IMR-90 (cell line): Measurements from ENCODE around the gene FBXW8. TPM values are rescaled to one million over a fixed set of nuclear protein-coding genes. Genes with fewer than 3 reads are reported as not detected.

ENCODE experiments used
- ATAC-seq: fragments of 200-7000 bp; cut with Tn5 transposase; 2 replicates; pipeline ENCODE4 v1.9.1; 2020; ENCODE audit warnings: low read depth, mild to moderate bottlenecking, moderate library complexity
- BruUV-seq: library from RNA; stranded (reverse); fragments of 400-500 nt; replicated peaks from 2 replicates; lab custom pipeline; 2021; lab: Mats Ljungman, UMichigan
- CTCF ChIA-PET: fragments of 300-600 bp; formaldehyde crosslinking; extraction: SDS; loops from one replicate; lab custom pipeline; 2021; ENCODE audit warnings: antibody characterized with exemption; lab: Yijun Ruan, JAX
- POLR2A ChIA-PET: fragments of 300-600 bp; sonication (Branson Sonifier 250); formaldehyde crosslinking; loops from one replicate; lab custom pipeline; 2022; ENCODE audit warnings: antibody characterized with exemption; ENCODE audit not compliant: unreplicated experiment; lab: Charles Lee
- DNase-seq: peaks from one replicate; pipeline ENCODE4 v3.0.0; 2013
- H2AFZ ChIP-seq: replicated peaks from 2 replicates; pipeline ENCODE3; 2013; ENCODE audit warnings: low read length, mild to moderate bottlenecking; ENCODE audit not compliant: poor library complexity
- H2AK5ac ChIP-seq: 2 replicates; pipeline ENCODE4 v1.6.1; 2013; ENCODE audit warnings: low read depth, low read length, inconsistent platforms
- H2AK9ac ChIP-seq: replicated peaks from 2 replicates; pipeline ENCODE3; 2013; ENCODE audit warnings: mild to moderate bottlenecking, low read depth, low read length, moderate library complexity; ENCODE audit not compliant: poor library complexity
- H2BK120ac ChIP-seq: 2 replicates; pipeline ENCODE4 v1.6.1; 2013; ENCODE audit warnings: low read depth, low read length, inconsistent platforms
- H2BK15ac ChIP-seq: 3 replicates; pipeline ENCODE4 v1.6.1; 2013; ENCODE audit warnings: low read depth, low read length, inconsistent platforms
- H2BK20ac ChIP-seq: 2 replicates; pipeline ENCODE4 v1.6.1; 2013; ENCODE audit warnings: low read depth, mild to moderate bottlenecking, inconsistent platforms, low read length, moderate library complexity
- H2BK5ac ChIP-seq: 2 replicates; pipeline ENCODE4 v1.6.1; 2013; ENCODE audit warnings: mild to moderate bottlenecking, low read depth, low read length, inconsistent platforms; ENCODE audit not compliant: poor library complexity, severe bottlenecking
- H3K14ac ChIP-seq: replicated peaks from 2 replicates; pipeline ENCODE4 v1.6.1; 2013; ENCODE audit warnings: low read depth, low read length, inconsistent platforms
- H3K18ac ChIP-seq: 2 replicates; pipeline ENCODE4 v1.6.1; 2013; ENCODE audit warnings: low read depth, low read length, control low read depth
- H3K23ac ChIP-seq: 2 replicates; pipeline ENCODE4 v1.6.1; 2013; ENCODE audit warnings: low read depth, low read length, inconsistent platforms
- H3K27ac ChIP-seq: 2 replicates; pipeline ENCODE4 v1.5.1; 2013; ENCODE audit warnings: mild to moderate bottlenecking, control low read depth, low read length; ENCODE audit not compliant: insufficient read depth
- H3K27me3 ChIP-seq: 2 replicates; pipeline ENCODE4 v1.6.1; 2013; ENCODE audit warnings: low read length; ENCODE audit not compliant: control insufficient read depth, insufficient read depth
- H3K36me3 ChIP-seq: 2 replicates; pipeline ENCODE4 v1.6.1; 2013; ENCODE audit warnings: low read length, mixed read lengths; ENCODE audit not compliant: control insufficient read depth, insufficient read depth
- H3K4ac ChIP-seq: 2 replicates; pipeline ENCODE4 v1.6.1; 2013; ENCODE audit warnings: low read depth, low read length, inconsistent platforms
- H3K4me1 ChIP-seq: 2 replicates; pipeline ENCODE4 v1.6.1; 2013; ENCODE audit warnings: low read length, mixed read lengths; ENCODE audit not compliant: control insufficient read depth, insufficient read depth
- H3K4me2 ChIP-seq: 2 replicates; pipeline ENCODE4 v1.6.1; 2013; ENCODE audit warnings: low read depth, mild to moderate bottlenecking, control low read depth, low read length, moderate library complexity
- H3K4me3 ChIP-seq: 2 replicates; pipeline ENCODE4 v1.5.1; 2013; ENCODE audit warnings: low read depth, mild to moderate bottlenecking, control low read depth, low read length, moderate library complexity; ENCODE audit not compliant: insufficient read depth
- H3K56ac ChIP-seq: 2 replicates; pipeline ENCODE4 v1.6.1; 2013; ENCODE audit warnings: low read length, inconsistent platforms; ENCODE audit not compliant: insufficient read depth; ENCODE audit errors: extremely low read depth
- H3K79me1 ChIP-seq, 2 experiments: 2 replicates each; pipeline ENCODE4 v1.6.1; 2013; ENCODE audit warnings: low read length in 2 of 2, inconsistent platforms in 1 of 2, low read depth in 1 of 2
- H3K9ac ChIP-seq: 2 replicates; pipeline ENCODE4 v1.6.1; 2013; ENCODE audit warnings: low read depth, low read length, control low read depth
- H3K9me1 ChIP-seq: 2 replicates; pipeline ENCODE4 v1.6.1; 2013; ENCODE audit warnings: low read length, inconsistent platforms; ENCODE audit not compliant: insufficient read depth
- H3K9me3 ChIP-seq: 2 replicates; pipeline ENCODE4 v1.6.1; 2013; ENCODE audit warnings: low read length; ENCODE audit not compliant: control insufficient read depth, insufficient read depth
- H4K20me1 ChIP-seq: 2 replicates; pipeline ENCODE4 v1.6.1; 2013; ENCODE audit warnings: low read length, inconsistent platforms; ENCODE audit not compliant: insufficient read depth
- H4K5ac ChIP-seq: 2 replicates; pipeline ENCODE4 v1.6.1; 2013; ENCODE audit warnings: mild to moderate bottlenecking, low read depth, low read length, control low read depth
- H4K8ac ChIP-seq, 2 experiments: 2 replicates each; pipeline ENCODE4 v1.6.1; 2013; ENCODE audit warnings: low read depth in 2 of 2, low read length in 2 of 2, control low read depth in 1 of 2, inconsistent platforms in 1 of 2
- H4K91ac ChIP-seq: 2 replicates; pipeline ENCODE4 v1.6.1; 2013; ENCODE audit warnings: low read depth, low read length, inconsistent platforms; ENCODE audit not compliant: insufficient read depth
- BHLHE40 ChIP-seq: fragments of 150-350 bp; IDR thresholded peaks from 2 replicates; pipeline ENCODE4 v1.6.1; 2016; ENCODE audit warnings: mild to moderate bottlenecking, low read depth, low read length
- CEBPB ChIP-seq: IDR thresholded peaks from 2 replicates; pipeline ENCODE4 v1.6.1; 2012; ENCODE audit warnings: low read depth, low read length, improper control_type of control experiment
- MAZ ChIP-seq: IDR thresholded peaks from 2 replicates; pipeline ENCODE4 v1.6.1; 2012; ENCODE audit warnings: low read depth, mild to moderate bottlenecking, low read length, improper control_type of control experiment, moderate library complexity, borderline replicate concordance
- NFE2L2 ChIP-seq: fragments of 150-350 bp; IDR thresholded peaks from 2 replicates; pipeline ENCODE4 v1.6.1; 2016; ENCODE audit warnings: low read depth, mild to moderate bottlenecking, low read length
- POLR2A ChIP-seq: IDR thresholded peaks from 2 replicates; pipeline ENCODE4 v1.6.1; 2012; ENCODE audit warnings: mild to moderate bottlenecking, low read depth, low read length
- RAD21 ChIP-seq: IDR thresholded peaks from 2 replicates; pipeline ENCODE4 v1.6.1; 2012; ENCODE audit warnings: low read length, improper control_type of control experiment
- RFX5 ChIP-seq: IDR thresholded peaks from 2 replicates; pipeline ENCODE4 v1.8.0; 2012; ENCODE audit warnings: low read depth, mild to moderate bottlenecking, low read length, moderate library complexity
- WGBS, 2 experiments: methylation state at CpG; one replicate each; pipeline versions ENCODE4 v1.1.5 to v1.1.7; 2013; ENCODE audit warnings: missing lambda C conversion rate in 2 of 2; ENCODE audit not compliant: insufficient read length in 1 of 2; ENCODE audit errors: extremely low coverage in 2 of 2; 5-methylcytosine and 5-hydroxymethylcytosine counted together
- dilution Hi-C: fragments of 300-500 bp; cut with HindIII; formaldehyde crosslinking; loops from one replicate; pipeline ENCODE4 v1.14.3; 2018; ENCODE audit warnings: low sequenced_read_pairs; ENCODE audit not compliant: unreplicated experiment
- in situ Hi-C: fragments of 300-500 bp; cut with MboI; formaldehyde crosslinking; loops from 3 replicates; pipeline ENCODE4 v1.14.3; 2019; ENCODE audit warnings: low sequenced_read_pairs, inconsistent platforms, mixed read lengths
- intact Hi-C: fragments of 100-400 bp; cut with micrococcal nuclease; formaldehyde crosslinking; loops from 2 replicates; pipeline ENCODE4 v1.10.0; 2022
- polyA plus RNA-seq, 3 experiments: library from polyadenylated mRNA; depleted of rRNA; stranded (reverse); fragments of >200 nt; gene quantifications; 2 replicates each; pipeline ENCODE4 v1.2.3, GENCODE V29; 2012; ENCODE audit warnings: low replicate concordance in 1 of 3
- total RNA-seq: library from RNA; depleted of rRNA; stranded (reverse); fragments of >200 nt; gene quantifications from 2 replicates; pipeline ENCODE4 v1.2.3, GENCODE V29; 2012
- TF ChIP-seq, protein P1 (sequence below): fragments of 150-350 bp; IDR thresholded peaks from 2 replicates; pipeline ENCODE4 v1.6.1; 2016; ENCODE audit warnings: low read depth, mild to moderate bottlenecking, low read length, moderate library complexity, borderline replicate concordance

The FBXW8 gene
- total and polyA plus RNA-seq, 2 of the 4 experiments (the other 2 are of a cell fraction) = 20.3 to 25.8 TPM

DNA sequence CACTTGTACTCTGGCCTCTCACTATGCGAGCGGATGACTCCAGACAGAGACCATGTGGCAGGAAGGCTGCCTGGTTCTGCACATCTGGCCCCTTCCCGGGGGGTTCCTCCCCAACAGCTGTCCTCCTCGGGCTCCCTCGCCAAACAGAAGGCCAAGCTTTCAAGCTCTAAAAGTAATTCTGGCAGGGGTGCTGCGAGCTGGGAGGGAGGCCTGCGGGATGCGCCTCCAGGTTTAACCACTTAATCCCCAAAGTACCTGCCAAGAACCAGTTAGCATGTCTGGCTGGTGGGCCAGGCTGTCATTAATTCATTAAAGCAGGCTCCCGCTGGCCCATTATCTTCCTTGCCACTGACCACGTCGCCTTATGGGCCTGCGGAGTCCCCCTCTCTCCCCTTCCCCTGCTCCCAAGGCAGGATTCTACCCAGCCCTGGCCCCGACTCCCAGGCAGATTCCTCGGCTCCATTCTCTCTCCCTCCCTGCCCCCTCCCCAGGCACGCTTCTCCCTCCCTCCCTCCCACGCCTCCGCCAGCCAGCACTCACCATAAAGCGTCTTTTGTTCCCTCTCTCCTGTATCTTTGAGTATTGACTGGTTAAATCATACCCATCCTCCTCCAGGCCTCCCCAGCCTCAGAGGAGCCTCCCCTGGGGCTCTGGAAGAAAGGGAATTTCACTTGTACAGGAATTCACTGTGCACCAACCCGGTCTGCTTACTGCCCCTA is 34.4 kb upstream of the FBXW8 start:
- no peak for TF ChIP-seq POLR2A
- TF ChIP-seq RAD21 = no peak
- TF ChIP-seq, protein P1, sequence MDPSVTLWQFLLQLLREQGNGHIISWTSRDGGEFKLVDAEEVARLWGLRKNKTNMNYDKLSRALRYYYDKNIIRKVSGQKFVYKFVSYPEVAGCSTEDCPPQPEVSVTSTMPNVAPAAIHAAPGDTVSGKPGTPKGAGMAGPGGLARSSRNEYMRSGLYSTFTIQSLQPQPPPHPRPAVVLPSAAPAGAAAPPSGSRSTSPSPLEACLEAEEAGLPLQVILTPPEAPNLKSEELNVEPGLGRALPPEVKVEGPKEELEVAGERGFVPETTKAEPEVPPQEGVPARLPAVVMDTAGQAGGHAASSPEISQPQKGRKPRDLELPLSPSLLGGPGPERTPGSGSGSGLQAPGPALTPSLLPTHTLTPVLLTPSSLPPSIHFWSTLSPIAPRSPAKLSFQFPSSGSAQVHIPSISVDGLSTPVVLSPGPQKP = no peak
- TF ChIP-seq MAZ = no peak
- no peak for TF ChIP-seq CEBPB
- TF ChIP-seq BHLHE40 = no peak
- no peak for TF ChIP-seq RFX5
- no peak for TF ChIP-seq NFE2L2
- Histone ChIP-seq H3K56ac (no peak overlapping the region), H2BK5ac (no peak overlapping the region), H3K36me3 (no peaks in the 10 kb centered on the region), H3K4me3 (no peak overlapping the region), H3K27me3 (peaks cover 61% of the 10 kb centered on the region), H2AK9ac (no peak overlapping the region), H2BK15ac (no peak overlapping the region), H3K27ac (no peak overlapping the region), H3K18ac (no peak overlapping the region), H4K20me1 (0 out of 2 replicates have a peak, but pooled peaks cover 8% of the 10 kb centered on the region), H3K4me1 (no peaks in the 10 kb centered on the region), H3K14ac (no peak overlapping the region), H3K23ac (no peak overlapping the region), H3K4ac (no peak overlapping the region), H2BK120ac (no peak overlapping the region), H4K91ac (no peak overlapping the region), H4K5ac (no peak overlapping the region), H2AFZ (no peak overlapping the region), H3K4me2 (no peak overlapping the region), H3K79me1 (no peaks in the 10 kb centered on the region), H2AK5ac (no peak overlapping the region), H3K9ac (no peak overlapping the region), H4K8ac (no peak overlapping the region), H3K9me3 (peaks cover 5% of the 10 kb centered on the region), H3K9me1 (no peaks in the 10 kb centered on the region), H2BK20ac (no peak overlapping the region)
- in situ Hi-C loops = no loop called here
- intact Hi-C loops = no loop called here
- DNase-seq (no peak), ATAC-seq (no peak)
- dilution Hi-C loops = no loop called here
- CTCF ChIA-PET = interaction anchor here (0.6 kb wide), 1 partner anchor 10 kb away, joined by 3 read pairs; no protein-coding TSS in a partner anchor
- no TSS peak for BruUV-seq
- WGBS, 2 experiments = 0% methylated on average over 1 of the region's 19 CpGs; no CpG with 5 or more reads in 1 of the 2 experiments
- POLR2A ChIA-PET = no interaction called here
